HepG2 (cell line): ENCODE data around the gene UCKL1. TPM values are rescaled to one million over a fixed set of nuclear protein-coding genes. Genes with fewer than 3 reads are reported as not detected.

Experiments
- AHDC1 ChIP-seq: sonication (generic); formaldehyde crosslinking; IDR thresholded peaks from 2 replicates; pipeline ENCODE4 v1.5.1; 2020; ENCODE audit warnings: mild to moderate bottlenecking, missing genetic modification reagents, borderline replicate concordance
- GPBP1L1 ChIP-seq: sonication (generic); formaldehyde crosslinking; IDR thresholded peaks from 2 replicates; pipeline ENCODE4 v1.5.0; 2020; ENCODE audit warnings: mild to moderate bottlenecking, missing genetic modification reagents
- NCOR1 ChIP-seq: fragments of 200-600 bp; sonication (generic); IDR thresholded peaks from 2 replicates; pipeline ENCODE4 v1.7.0; 2017; ENCODE audit warnings: antibody characterized with exemption, low read length, borderline replicate concordance
- PLRG1 ChIP-seq: fragments of 450-650 bp; conservative IDR thresholded peaks from 2 replicates; pipeline ENCODE4 v1.6.1; 2016
- SRF ChIP-seq: IDR thresholded peaks from 2 replicates; pipeline ENCODE4 v1.6.1; 2011; ENCODE audit warnings: mild to moderate bottlenecking, low read depth, low read length, moderate library complexity
- ZBTB43 ChIP-seq: sonication (generic); formaldehyde crosslinking; conservative IDR thresholded peaks from 2 replicates; pipeline ENCODE4 v1.4.0; 2020; ENCODE audit warnings: missing genetic modification reagents
- ZBTB7B ChIP-seq: sonication (generic); formaldehyde crosslinking; IDR thresholded peaks from 2 replicates; pipeline ENCODE4 v1.4.0; 2020; ENCODE audit warnings: missing genetic modification reagents
- ZNF326 ChIP-seq: sonication (generic); formaldehyde crosslinking; IDR thresholded peaks from 2 replicates; pipeline ENCODE4 v1.4.0; 2020; ENCODE audit warnings: missing genetic modification reagents, borderline replicate concordance
- ZNF337 ChIP-seq: sonication (generic); formaldehyde crosslinking; IDR thresholded peaks from 2 replicates; pipeline ENCODE4 v1.5.1; 2020; ENCODE audit warnings: missing genetic modification reagents, low read depth, mild to moderate bottlenecking, borderline replicate concordance
- ZNF44 ChIP-seq: sonication (generic); formaldehyde crosslinking; IDR thresholded peaks from 2 replicates; pipeline ENCODE4 v1.5.1; 2020; ENCODE audit warnings: mild to moderate bottlenecking, missing genetic modification reagents
- ZNF646 ChIP-seq: sonication (generic); formaldehyde crosslinking; IDR thresholded peaks from 2 replicates; pipeline ENCODE4 v1.9.0; 2021; ENCODE audit warnings: mild to moderate bottlenecking, missing genetic modification reagents
- ZNF781 ChIP-seq: sonication (generic); formaldehyde crosslinking; IDR thresholded peaks from 2 replicates; pipeline ENCODE4 v1.5.1; 2020; ENCODE audit warnings: borderline replicate concordance, mild to moderate bottlenecking, missing genetic modification reagents; ENCODE audit errors: not compliant biosample characterization
- polyA plus RNA-seq, 8 experiments: library from polyadenylated mRNA; depleted of rRNA in 3 of 8; stranded (reverse) in 7 of 8; unstranded in 1 of 8; fragments of >200 nt; fragmentation: Illumina TruSeq in 4 of 8; extraction: Trizol in 4 of 8; gene quantifications; 2 replicates each; pipeline versions ENCODE4 v1.2.1 to v1.2.3, GENCODE V29; 2011 to 2016; ENCODE audit warnings: low read depth in 4 of 8, missing spikeins in 1 of 8, mixed read lengths in 1 of 8; ENCODE audit not compliant: insufficient read depth in 1 of 8
- total RNA-seq, 5 experiments: library from RNA; depleted of rRNA; stranded (reverse); fragments of >200 nt; fragmentation: Illumina TruSeq; extraction: Trizol; gene quantifications; 2 replicates each; pipeline ENCODE4 v1.2.3, GENCODE V29; 2016; ENCODE audit warnings: low read depth in 1 of 5

The UCKL1 gene
- total and polyA plus RNA-seq, 2 of the 13 experiments (the other 11 are each of a cell fraction or from before 2014, with no cell fraction given) = 50.2 to 126 TPM

GRCh38 chr20:63934271-63935068 lies 21.7 kb downstream of the UCKL1 start (continued):
- TF ChIP-seq ZNF646 (CRISPR knock-in tag) (no peak), ZNF44 (no peak), AHDC1 (CRISPR knock-in tag) (no peak), ZNF781 (no peak), ZBTB43 (CRISPR knock-in tag) (no peak), GPBP1L1 (CRISPR knock-in tag) (no peak), ZNF337 (CRISPR knock-in tag) (no peak), ZNF326 (CRISPR knock-in tag) (no peak), SRF (no peak), NCOR1 (no peak), ZBTB7B (CRISPR knock-in tag) (0 out of 2 replicates have a peak, but pooled peaks have one; percentile 35), PLRG1 (no peak)
